ENCODE results near the gene ZFP3.

GRCh38 chr17:5092218-5093010, 14.1 kb downstream of the ZFP3 start:
- no peak for TF ChIP-seq CTCF (IDR thresholded peaks at IDR 0.05; ENCODE audit: extremely low read depth in 1 of 2, insufficient read depth in 1 of 2, low read depth in 1 of 2, low read length in 2 of 2)
- no peak for TF ChIP-seq POLR2A (IDR thresholded peaks at IDR 0.05; ENCODE audit: low read depth, low read length)
- TF ChIP-seq EZH2 (IDR thresholded peaks at IDR 0.05; ENCODE audit: borderline replicate concordance, low read depth, low read length, severe bottlenecking): no peak
- TF ChIP-seq POLR2AphosphoS5 (IDR thresholded peaks at IDR 0.05; ENCODE audit: insufficient read depth, low read depth, low read length): no peak
- no peak for TF ChIP-seq MAX (IDR thresholded peaks at IDR 0.05; ENCODE audit: insufficient read depth, insufficient read length)
